HG02642 (cell line): Measurements from ENCODE around the gene DCAKD.
"Not testable (repeated sequence)": the region's sequence is repeated elsewhere in the genome, so short reads cannot be mapped to it uniquely, and the experiment has no call there.

Source experiments
- ATAC-seq: cut with Tn5 transposase; IDR thresholded peaks from one replicate; pipeline ENCODE4 v1.9.1; 2021; ENCODE audit warnings: mild to moderate bottlenecking; ENCODE audit not compliant: unreplicated experiment, poor library complexity

Gene DCAKD

GRCh38 chr17:45070001-45070400 is 18.6 kb upstream of the DCAKD start:
- no peak for ATAC-seq

- ATAC-seq, result no peak
These were observed 16.2 kb upstream of the DCAKD start for GRCh38 chr17:45067637-45068036.

- ATAC-seq, result no peak
These were observed 11.8 kb upstream of the DCAKD start for GRCh38 chr17:45063198-45063597.

GRCh38 chr17:45061606-45062205 is 10.3 kb upstream of the DCAKD start:
- ATAC-seq, result no peak

- ATAC-seq, result peak; percentile 91
These were observed 9.6 kb upstream of the DCAKD start, which contains the start of gene NMT1 for GRCh38 chr17:45060797-45061605. NMT1 (plus strand) TSS chr17:45061317; CDS start chr17:45061330, 13 bp downstream.

- ATAC-seq, result no peak
These were observed 9.0 kb upstream of the DCAKD start for GRCh38 chr17:45060382-45060796.

- no peak for ATAC-seq
These were observed 780 bp upstream of the DCAKD start for GRCh38 chr17:45052052-45052772.

GRCh38 chr17:45051720-45052051 is 254 bp upstream of the DCAKD start:
- not testable (repeated sequence) for ATAC-seq

- peak; percentile 22 for ATAC-seq
These were observed 862 bp downstream of the DCAKD start for GRCh38 chr17:45050481-45051059.

GRCh38 chr17:45048795-45049563 is 2.5 kb downstream of the DCAKD start:
- no peak for ATAC-seq

- no peak for ATAC-seq
These were observed 4.8 kb downstream of the DCAKD start for GRCh38 chr17:45046537-45047125.

GRCh38 chr17:45043813-45044540 is 7.5 kb downstream of the DCAKD start:
- no peak for ATAC-seq

GRCh38 chr17:45042346-45043120 is 8.9 kb downstream of the DCAKD start:
- ATAC-seq, result no peak

- ATAC-seq, result no peak
These were observed 11.0 kb downstream of the DCAKD start for GRCh38 chr17:45040459-45040858.

GRCh38 chr17:45038728-45039634 is 12.5 kb downstream of the DCAKD start:
- ATAC-seq, result no peak

GRCh38 chr17:45036691-45037090 is 14.7 kb downstream of the DCAKD start:
- no peak for ATAC-seq

GRCh38 chr17:45035848-45036247 is 15.6 kb downstream of the DCAKD start:
- ATAC-seq, result no peak
